Lower lobe of right lung (tissue), 2 donors: ENCODE results near the gene CMTM8. TPM values are rescaled to one million over a fixed set of nuclear protein-coding genes. Genes with fewer than 3 reads are reported as not detected.

ENCODE experiments used
- ATAC-seq, 2 donors: fragments of 200-7000 bp; cut with Tn5 transposase; one replicate each; pipeline ENCODE4 v1.9.1; 2020 to 2022; ENCODE audit warnings: mild to moderate bottlenecking in 2 of 2, moderate library complexity in 2 of 2
- DNase-seq: peaks from one replicate; pipeline ENCODE4 v3.0.0-alpha.2; 2020
- H3K27ac ChIP-seq: fragments of 200-600 bp; one replicate; pipeline ENCODE4 v1.8.0; 2022
- H3K27me3 ChIP-seq: fragments of 200-600 bp; one replicate; pipeline ENCODE4 v1.8.0; 2022; ENCODE audit warnings: low read depth
- H3K36me3 ChIP-seq: fragments of 200-600 bp; one replicate; pipeline ENCODE4 v1.8.0; 2022; ENCODE audit warnings: mild to moderate bottlenecking
- H3K4me1 ChIP-seq: fragments of 200-600 bp; one replicate; pipeline ENCODE4 v1.8.0; 2022
- H3K4me3 ChIP-seq: fragments of 200-600 bp; one replicate; pipeline ENCODE4 v1.8.0; 2022; ENCODE audit warnings: mild to moderate bottlenecking
- H3K9me3 ChIP-seq: fragments of 200-600 bp; one replicate; pipeline ENCODE4 v1.8.0; 2022
- intact Hi-C: fragments of 100-400 bp; cut with DNase I; formaldehyde crosslinking; loops from one replicate; pipeline ENCODE4 v1.11.0; 2022
- total RNA-seq: library from RNA; stranded (reverse); fragmentation: NEBNext Ultra II Directional; extraction: Animal tissue kit (Norgen Biotek cat#: 25700); gene quantifications from one replicate; pipeline ENCODE4 v1.2.1, GENCODE V29; 2021
- TF ChIP-seq, protein P1 (sequence below): fragments of 200-600 bp; IDR thresholded peaks from one replicate; pipeline ENCODE4 v1.8.0; 2022; ENCODE audit warnings: antibody characterized with exemption, mild to moderate bottlenecking
- donor health status: DM: no; HTN: yes; CAD: no; lungs with severe emphysema.

Gene CMTM8
- total RNA-seq, 1 donor from 2014 or later: 25.6 TPM

DNA sequence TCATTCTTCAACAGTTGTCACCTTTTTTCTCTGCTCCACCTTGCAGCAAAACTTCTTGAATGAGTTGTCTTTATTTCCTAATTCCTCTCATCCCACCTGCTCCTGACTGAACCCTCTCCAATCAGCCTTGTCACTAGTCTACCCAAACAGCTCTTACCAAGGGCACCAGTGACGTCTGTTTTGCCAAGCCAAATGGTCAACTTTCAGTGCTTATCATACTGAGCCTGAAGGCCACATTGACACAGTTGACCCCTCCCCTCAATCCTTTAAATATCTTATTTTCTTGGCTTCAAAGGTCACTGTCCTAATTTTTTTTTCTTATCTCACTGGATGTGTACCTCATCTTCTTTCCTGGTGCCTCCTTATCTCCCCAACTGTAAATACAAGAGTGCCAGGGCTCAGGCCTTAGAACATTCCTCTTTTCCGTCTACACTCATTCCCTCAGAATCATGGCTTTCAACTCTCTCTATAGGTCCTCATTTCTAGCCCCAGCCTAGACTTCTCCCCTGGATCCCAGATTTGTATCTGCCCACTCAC, 43.2 kb downstream of the CMTM8 start:
- intact Hi-C loops: no loop called here
- H3K9me3 ChIP-seq: no peaks in the 10 kb centered on the region
- ATAC-seq (no peak), DNase-seq (no peak)
- no peaks in the 10 kb centered on the region for H3K27me3 ChIP-seq
- peaks cover 48% of the 10 kb centered on the region for H3K4me1 ChIP-seq
- no peak overlapping the region for H3K4me3 ChIP-seq
- no peaks in the 10 kb centered on the region for H3K36me3 ChIP-seq
- TF ChIP-seq, protein P1, sequence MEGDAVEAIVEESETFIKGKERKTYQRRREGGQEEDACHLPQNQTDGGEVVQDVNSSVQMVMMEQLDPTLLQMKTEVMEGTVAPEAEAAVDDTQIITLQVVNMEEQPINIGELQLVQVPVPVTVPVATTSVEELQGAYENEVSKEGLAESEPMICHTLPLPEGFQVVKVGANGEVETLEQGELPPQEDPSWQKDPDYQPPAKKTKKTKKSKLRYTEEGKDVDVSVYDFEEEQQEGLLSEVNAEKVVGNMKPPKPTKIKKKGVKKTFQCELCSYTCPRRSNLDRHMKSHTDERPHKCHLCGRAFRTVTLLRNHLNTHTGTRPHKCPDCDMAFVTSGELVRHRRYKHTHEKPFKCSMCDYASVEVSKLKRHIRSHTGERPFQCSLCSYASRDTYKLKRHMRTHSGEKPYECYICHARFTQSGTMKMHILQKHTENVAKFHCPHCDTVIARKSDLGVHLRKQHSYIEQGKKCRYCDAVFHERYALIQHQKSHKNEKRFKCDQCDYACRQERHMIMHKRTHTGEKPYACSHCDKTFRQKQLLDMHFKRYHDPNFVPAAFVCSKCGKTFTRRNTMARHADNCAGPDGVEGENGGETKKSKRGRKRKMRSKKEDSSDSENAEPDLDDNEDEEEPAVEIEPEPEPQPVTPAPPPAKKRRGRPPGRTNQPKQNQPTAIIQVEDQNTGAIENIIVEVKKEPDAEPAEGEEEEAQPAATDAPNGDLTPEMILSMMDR: no peak
- H3K27ac ChIP-seq: no peak overlapping the region

DNA sequence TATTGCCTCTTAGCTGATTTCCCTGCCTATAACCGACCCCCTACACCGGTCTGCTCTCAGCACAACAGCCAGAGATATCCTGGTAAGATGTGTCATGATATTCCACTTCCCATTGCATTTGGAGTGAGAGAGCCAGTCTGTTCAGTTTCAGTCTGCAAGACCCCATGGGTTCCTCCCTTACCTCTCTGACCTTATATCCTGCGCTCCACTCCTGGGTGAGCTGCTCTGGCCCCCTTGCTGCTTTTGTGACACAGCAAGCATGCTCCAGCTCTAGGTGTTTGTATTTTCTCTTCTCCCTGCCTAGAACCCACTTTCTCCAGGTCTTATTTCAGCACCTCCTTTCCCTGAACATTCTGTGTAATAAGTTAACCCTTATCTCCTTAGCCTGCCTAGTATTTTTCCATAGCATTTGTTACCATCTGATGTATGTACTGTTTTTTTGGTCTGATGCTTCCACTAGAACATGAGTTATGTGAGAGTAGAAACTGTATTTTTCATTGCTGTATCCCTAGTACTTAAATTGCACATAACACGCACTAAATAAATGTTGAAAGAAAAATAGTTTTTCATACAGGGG, 44.2 kb downstream of the CMTM8 start:
- intact Hi-C loops: no loop called here
- no peak overlapping the region for H3K4me3 ChIP-seq
- H3K9me3 ChIP-seq: no peaks in the 10 kb centered on the region
- H3K4me1 ChIP-seq: peaks cover 42% of the 10 kb centered on the region
- no peaks in the 10 kb centered on the region for H3K27me3 ChIP-seq
- H3K27ac ChIP-seq: peak overlapping the region; percentile 46
- ATAC-seq (no peak), DNase-seq (no peak)
- no peaks in the 10 kb centered on the region for H3K36me3 ChIP-seq
- TF ChIP-seq, protein P1: no peak

DNA sequence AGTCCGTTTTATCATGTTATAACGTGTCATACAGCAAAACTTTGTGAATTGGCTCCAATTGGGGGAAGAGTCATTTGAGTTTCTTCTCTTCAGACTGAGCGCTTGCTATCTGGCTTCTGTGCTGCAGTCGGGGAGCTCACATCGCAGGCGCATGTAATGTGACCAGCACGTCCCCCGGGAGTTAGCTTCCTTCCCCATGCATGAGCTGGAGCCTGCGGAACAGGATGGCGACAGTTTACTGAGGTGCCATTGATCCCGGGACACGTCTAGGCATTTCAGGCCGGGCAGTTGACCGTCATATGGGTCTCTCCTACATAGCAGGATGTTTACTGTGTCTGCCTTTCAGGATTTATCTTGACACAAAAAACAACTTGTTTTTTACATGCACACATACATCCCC, 44.8 kb downstream of the CMTM8 start:
- ATAC-seq: peak in 1 of 2 donors; percentile 43
- no peak overlapping the region for H3K4me3 ChIP-seq
- no peaks in the 10 kb centered on the region for H3K9me3 ChIP-seq
- H3K4me1 ChIP-seq: peaks cover 42% of the 10 kb centered on the region
- H3K36me3 ChIP-seq: no peaks in the 10 kb centered on the region
- H3K27me3 ChIP-seq: no peaks in the 10 kb centered on the region
- TF ChIP-seq, protein P1: no peak
- H3K27ac ChIP-seq: peak overlapping the region; percentile 46
- no peak for DNase-seq
- intact Hi-C loops: no loop called here

DNA sequence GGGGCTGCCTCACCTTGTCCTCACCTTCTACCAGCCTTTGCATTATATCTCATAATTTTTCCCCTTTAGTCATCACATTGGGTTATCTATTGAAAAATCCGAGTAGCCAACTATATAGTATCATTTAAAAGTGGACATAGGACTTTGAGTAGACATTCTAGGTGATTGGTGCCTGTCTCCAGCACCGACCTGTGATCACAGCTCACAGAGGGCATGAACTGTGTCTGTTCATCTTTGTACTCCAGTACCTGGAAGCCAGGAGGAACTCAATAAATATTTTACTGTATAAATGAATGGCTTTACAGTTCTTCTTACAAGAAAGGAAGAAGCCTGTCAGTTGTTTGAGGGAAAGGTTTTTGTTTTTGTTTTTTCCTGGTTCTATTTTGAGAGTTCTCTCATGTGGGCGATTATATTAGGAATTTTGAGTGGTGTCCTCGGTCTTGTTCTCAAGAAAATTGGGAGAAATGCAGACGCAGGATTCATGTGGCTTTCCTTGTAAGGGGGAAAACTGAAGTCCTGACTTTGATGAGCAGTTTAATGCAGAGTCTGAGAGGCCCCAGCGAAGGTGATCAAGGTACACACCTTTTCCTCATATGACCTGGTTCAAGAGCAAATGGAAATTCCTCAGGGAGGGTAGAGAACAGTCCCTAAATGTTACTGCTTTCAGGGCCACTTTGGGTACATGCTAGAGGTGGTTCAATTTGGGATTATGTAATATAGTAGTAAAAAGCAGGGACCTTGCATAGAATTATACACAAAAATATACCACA, 46.1 kb downstream of the CMTM8 start:
- Histone ChIP-seq H3K27ac (peak overlapping the region; percentile 1), H3K27me3 (no peaks in the 10 kb centered on the region), H3K4me1 (peaks cover 42% of the 10 kb centered on the region), H3K9me3 (no peaks in the 10 kb centered on the region), H3K36me3 (no peaks in the 10 kb centered on the region), H3K4me3 (no peak overlapping the region)
- DNase-seq (no peak), ATAC-seq (peak; percentile 47 to 59)
- intact Hi-C loops: no loop called here
- TF ChIP-seq, protein P1: no peak

DNA sequence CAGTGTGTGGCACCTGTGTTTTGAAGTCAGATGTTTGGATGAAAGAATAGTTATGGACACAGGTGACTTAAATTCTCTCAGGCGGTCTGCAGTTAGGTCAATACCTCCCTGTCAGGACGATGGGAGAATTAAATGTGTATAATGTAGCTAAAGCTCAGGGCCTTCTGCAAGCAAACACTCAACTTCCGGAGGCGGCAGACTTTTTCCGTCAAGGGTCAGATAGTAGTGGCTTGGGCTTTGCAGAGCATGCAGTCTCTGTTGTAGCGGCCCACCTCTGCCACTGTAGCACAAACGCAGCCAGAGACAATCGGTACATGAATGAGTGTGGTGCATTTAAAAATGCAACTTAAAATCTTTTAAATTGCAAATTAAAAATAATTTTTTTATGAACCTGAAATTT, 47.4 kb downstream of the CMTM8 start:
- no peak for DNase-seq
- H3K4me1 ChIP-seq: peaks cover 42% of the 10 kb centered on the region
- TF ChIP-seq, protein P1: no peak
- no peaks in the 10 kb centered on the region for H3K27me3 ChIP-seq
- no peak overlapping the region for H3K4me3 ChIP-seq
- no peaks in the 10 kb centered on the region for H3K9me3 ChIP-seq
- peak; percentile 48 to 52 for ATAC-seq
- H3K27ac ChIP-seq: no peak overlapping the region
- intact Hi-C loops: no loop called here
- H3K36me3 ChIP-seq: no peaks in the 10 kb centered on the region
